Neural crest cell (in vitro differentiated cells): Measurements from ENCODE around the gene FCHO1. TPM values are rescaled to one million over a fixed set of nuclear protein-coding genes. Genes with fewer than 3 reads are reported as not detected.

Experiments used
- DNase-seq: peaks from one replicate; pipeline ENCODE4 v3.0.0; 2021; ENCODE audit warnings: low read depth, mixed read lengths, low spot score
- H3K27ac Mint-ChIP-seq: one replicate; pipeline ENCODE4 v1.8.0; 2021; ENCODE audit warnings: mild to moderate bottlenecking, mixed read lengths; ENCODE audit not compliant: unreplicated experiment
- H3K27me3 Mint-ChIP-seq: 2 replicates; pipeline ENCODE4 v1.8.0; 2021; ENCODE audit warnings: low read depth, mild to moderate bottlenecking, mixed read lengths
- H3K36me3 Mint-ChIP-seq: 2 replicates; pipeline ENCODE4 v1.8.0; 2021; ENCODE audit warnings: low read depth, mild to moderate bottlenecking, mixed read lengths
- H3K4me1 Mint-ChIP-seq: 2 replicates; pipeline ENCODE4 v1.8.0; 2021; ENCODE audit warnings: mixed read lengths
- H3K4me3 Mint-ChIP-seq: one replicate; pipeline ENCODE4 v1.8.0; 2021; ENCODE audit warnings: mild to moderate bottlenecking, mixed read lengths
- H3K9me3 Mint-ChIP-seq: 2 replicates; pipeline ENCODE4 v1.8.0; 2021; ENCODE audit warnings: mixed read lengths
- CTCF ChIP-seq: fragments of 200-600 bp; sonication (generic); conservative IDR thresholded peaks from 2 replicates; pipeline ENCODE4 v1.5.0; 2021; ENCODE audit warnings: antibody characterized with exemption, mild to moderate bottlenecking
- total RNA-seq: library from RNA; stranded (reverse); gene quantifications from 2 replicates; pipeline ENCODE4 v1.2.1, GENCODE V29; 2021

The FCHO1 gene
- total RNA-seq, 1 donor from 2014 or later, result 12.2 TPM

GRCh38 chr19:17837972-17838371, 86.7 kb downstream of the FCHO1 start:
- no peak for DNase-seq
- Mint-ChIP-seq H3K36me3 (no peaks in the 10 kb centered on the region), H3K4me3 (no peak overlapping the region), H3K4me1 (peaks cover 24% of the 10 kb centered on the region), H3K27me3 (peaks cover 41% of the 10 kb centered on the region), H3K9me3 (no peaks in the 10 kb centered on the region), H3K27ac (peak overlapping the region; percentile 43)
- no peak for TF ChIP-seq CTCF

Other genes with a start within 250 kb of the FCHO1 start
- gene PGLS, start 239.8 kb upstream of the FCHO1 start, total RNA-seq, result 91.2 and 99.7 TPM in 2 replicates
- 78.4 and 81.7 TPM in 2 replicates for gene COLGALT1, start 195.8 kb upstream of the FCHO1 start, total RNA-seq
- gene UNC13A, start 63.1 kb upstream of the FCHO1 start, total RNA-seq, result 5.7 and 6.4 TPM in 2 replicates
- gene MAP1S, start 32.0 kb upstream of the FCHO1 start, total RNA-seq, result 91.8 and 93.4 TPM in 2 replicates
- gene B3GNT3, start 43.7 kb downstream of the FCHO1 start, total RNA-seq, result not detected in 2 replicates
- gene INSL3, start 70.0 kb downstream of the FCHO1 start, total RNA-seq, result not detected in 2 replicates
- gene JAK3, start 96.5 kb downstream of the FCHO1 start, total RNA-seq, result 1.3 and 1.6 TPM in 2 replicates
- 2,184 and 2,260 TPM in 2 replicates for gene RPL18A, start 108.4 kb downstream of the FCHO1 start, total RNA-seq
- gene SLC5A5, start 120.5 kb downstream of the FCHO1 start, total RNA-seq, result not detected in 2 replicates
- gene CCDC124, start 181.5 kb downstream of the FCHO1 start, total RNA-seq, result 122 and 126 TPM in 2 replicates
- gene KCNN1, start 215.6 kb downstream of the FCHO1 start, total RNA-seq, result 6.2 and 6.5 TPM in 2 replicates